ENCODE data around the gene SH3RF2.

DNA sequence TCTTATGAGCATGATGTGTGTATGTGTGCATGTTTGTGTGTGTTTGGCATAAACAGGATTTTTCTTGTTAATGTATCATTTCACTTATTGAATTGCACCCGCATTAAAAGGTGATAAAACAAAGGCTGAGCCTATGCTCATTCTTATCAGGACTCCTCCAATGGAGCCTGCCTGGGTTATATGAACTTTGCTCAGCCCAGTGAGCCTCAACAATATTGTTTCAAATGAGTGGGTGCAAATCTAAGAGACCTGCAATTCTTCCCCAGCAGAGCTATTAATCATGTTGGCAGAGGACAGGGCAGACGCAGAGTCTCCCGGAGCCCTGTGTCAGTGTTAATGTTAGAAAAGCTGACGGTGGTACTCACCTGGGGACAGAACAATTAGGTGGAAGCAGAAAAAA lies 71.6 kb downstream of the SH3RF2 start:
- no peak for TF ChIP-seq ZNF274 (IDR thresholded peaks at IDR 0.05; ENCODE audit: borderline replicate concordance, low read depth, low read length)
- TF ChIP-seq TCF7 (IDR thresholded peaks at IDR 0.05; ENCODE audit: borderline replicate concordance): no peak
- TF ChIP-seq ELF4 (CRISPR knock-in tag; IDR thresholded peaks at IDR 0.05): no peak
- TF ChIP-seq ZNF133 (CRISPR knock-in tag; IDR thresholded peaks at IDR 0.05): no peak
- TF ChIP-seq BHLHE40 (IDR thresholded peaks at IDR 0.05; ENCODE audit: low read length): no peak
- no peak for TF ChIP-seq RFX5 (IDR thresholded peaks at IDR 0.05; ENCODE audit: low read depth, low read length)

Data from K562 (cell line).